SW 1271 (cell line): Measurements from ENCODE around the gene FAM117A.

Experiments
- DNase-seq, 2 experiments: peaks; one replicate each; lab custom pipeline; 2025; lab: John Stamatoyannopoulos, UW

The FAM117A gene

GRCh38 chr17:49708515-49709183 lies 55.3 kb downstream of the FAM117A start:
- no peak for DNase-seq

GRCh38 chr17:49707608-49708514 lies 56.1 kb downstream of the FAM117A start, which contains the start of gene SLC35B1:
SLC35B1 (minus strand) TSS chr17:49707964; CDS start chr17:49707833, 131 bp downstream.
- peak; percentile 90 to 99 for DNase-seq

- DNase-seq, result no peak
These were observed 56.7 kb downstream of the FAM117A start for GRCh38 chr17:49707246-49707607.

GRCh38 chr17:49705254-49705653 lies 58.7 kb downstream of the FAM117A start:
- no peak for DNase-seq

- peak in 1 of 2 experiments; percentile 58 for DNase-seq
These were observed 60.2 kb downstream of the FAM117A start for GRCh38 chr17:49703557-49704277.

GRCh38 chr17:49700960-49701359 lies 63.0 kb downstream of the FAM117A start:
- DNase-seq, result no peak

GRCh38 chr17:49699966-49700575 lies 63.9 kb downstream of the FAM117A start:
- no peak for DNase-seq

GRCh38 chr17:49698005-49698404 lies 65.9 kb downstream of the FAM117A start:
- no peak for DNase-seq

- DNase-seq, result no peak
These were observed 67.6 kb downstream of the FAM117A start for GRCh38 chr17:49696233-49696761.

- no peak for DNase-seq
These were observed 68.2 kb downstream of the FAM117A start for GRCh38 chr17:49695698-49696232.

GRCh38 chr17:49694847-49695697 lies 68.9 kb downstream of the FAM117A start:
- DNase-seq, result peak in 1 of 2 experiments; percentile 32

GRCh38 chr17:49692751-49693150 lies 71.2 kb downstream of the FAM117A start:
- no peak for DNase-seq

GRCh38 chr17:49691677-49692191 lies 72.2 kb downstream of the FAM117A start:
- no peak for DNase-seq

- DNase-seq, result no peak
These were observed 72.8 kb downstream of the FAM117A start for GRCh38 chr17:49691086-49691676.

- no peak for DNase-seq
These were observed 73.7 kb downstream of the FAM117A start for GRCh38 chr17:49690256-49690655.

- DNase-seq, result no peak
These were observed 75.1 kb downstream of the FAM117A start for GRCh38 chr17:49688848-49689247.

GRCh38 chr17:49687878-49688491 lies 75.9 kb downstream of the FAM117A start:
- DNase-seq, result peak in 1 of 2 experiments; percentile 47

GRCh38 chr17:49681106-49681979 lies 82.6 kb downstream of the FAM117A start:
- DNase-seq, result no peak
